SU-DHL-6 (cell line): ENCODE results near the gene CPT2.
"Not testable (repeated sequence)": the region's sequence is repeated elsewhere in the genome, so short reads cannot be mapped to it uniquely, and the experiment has no call there.

Experiments used
- H2AFZ ChIP-seq: fragments of 200-600 bp; sonication (generic); 2 replicates; pipeline ENCODE4 v1.6.1; 2014; ENCODE audit warnings: low read depth, mild to moderate bottlenecking, moderate library complexity, mixed read lengths, antibody characterized with exemption, low read length; ENCODE audit not compliant: severe bottlenecking
- H3F3A ChIP-seq: fragments of 200-600 bp; shearing (Covaris generic); 2 replicates; pipeline ENCODE4 v1.6.0; 2016; ENCODE audit warnings: antibody characterized with exemption, mild to moderate bottlenecking; ENCODE audit not compliant: insufficient read depth
- H3K27ac ChIP-seq: fragments of 200-600 bp; sonication (generic); 2 replicates; pipeline ENCODE4 v1.5.1; 2016; ENCODE audit warnings: low read depth, mild to moderate bottlenecking, low read length, moderate library complexity, mixed read lengths
- H3K27me3 ChIP-seq: fragments of 200-600 bp; sonication (generic), shearing (Covaris generic); 2 replicates; pipeline ENCODE4 v1.6.0; 2014; ENCODE audit warnings: mild to moderate bottlenecking, low read length
- H3K36me3 ChIP-seq: fragments of 200-600 bp; sonication (generic); 2 replicates; pipeline ENCODE4 v1.6.1; 2014; ENCODE audit warnings: mild to moderate bottlenecking, low read length, mixed read lengths
- H3K4me2 ChIP-seq: fragments of 300-600, 200-600 bp; shearing (Covaris generic), sonication (generic); 2 replicates; pipeline ENCODE4 v1.6.0; 2014; ENCODE audit warnings: low read length, low read depth, mild to moderate bottlenecking; ENCODE audit not compliant: poor library complexity, severe bottlenecking
- H3K4me3 ChIP-seq: fragments of 200-600 bp; sonication (generic); 2 replicates; pipeline ENCODE4 v1.5.1; 2014; ENCODE audit warnings: antibody characterized with exemption, low read length, mild to moderate bottlenecking, mixed read lengths; ENCODE audit not compliant: insufficient read depth, poor library complexity, severe bottlenecking
- H3K79me2 ChIP-seq: fragments of 200-600 bp; sonication (generic); 2 replicates; pipeline ENCODE4 v1.6.1; 2014; ENCODE audit warnings: mild to moderate bottlenecking, low read length, moderate library complexity; ENCODE audit not compliant: insufficient read depth
- H3K9ac ChIP-seq: fragments of 200-600 bp; sonication (generic); 2 replicates; pipeline ENCODE4 v1.7.0; 2014; ENCODE audit warnings: mild to moderate bottlenecking, low read length
- H3K9me2 ChIP-seq: fragments of 200-600 bp; sonication (generic); replicated peaks from 2 replicates; pipeline ENCODE4 v1.6.1; 2014; ENCODE audit warnings: low read length; ENCODE audit not compliant: insufficient read depth
- H3K9me3 ChIP-seq: fragments of 200-600 bp; sonication (generic); 2 replicates; pipeline ENCODE4 v1.6.1; 2014; ENCODE audit warnings: low read length, mixed read lengths; ENCODE audit not compliant: insufficient read depth
- H4K20me1 ChIP-seq: fragments of 200-600 bp; sonication (generic); 2 replicates; pipeline ENCODE4 v1.6.1; 2014; ENCODE audit warnings: low read depth, mild to moderate bottlenecking, antibody characterized with exemption, low read length, moderate library complexity, mixed read lengths
- EZH2phosphoT487 ChIP-seq: fragments of 200-600 bp; sonication (generic), shearing (Covaris generic); conservative IDR thresholded peaks from 2 replicates; pipeline ENCODE4 v1.6.1; 2018; ENCODE audit warnings: mild to moderate bottlenecking, antibody characterized with exemption, low read length, moderate library complexity, mixed read lengths
- TF ChIP-seq, protein P1 (sequence below): fragments of 200-600 bp; sonication (generic); IDR thresholded peaks from one replicate; pipeline ENCODE4 v1.5.1; 2017; ENCODE audit warnings: antibody characterized with exemption, mild to moderate bottlenecking, low read length, moderate library complexity; ENCODE audit not compliant: insufficient read depth, poor library complexity, severe bottlenecking

The CPT2 gene

DNA sequence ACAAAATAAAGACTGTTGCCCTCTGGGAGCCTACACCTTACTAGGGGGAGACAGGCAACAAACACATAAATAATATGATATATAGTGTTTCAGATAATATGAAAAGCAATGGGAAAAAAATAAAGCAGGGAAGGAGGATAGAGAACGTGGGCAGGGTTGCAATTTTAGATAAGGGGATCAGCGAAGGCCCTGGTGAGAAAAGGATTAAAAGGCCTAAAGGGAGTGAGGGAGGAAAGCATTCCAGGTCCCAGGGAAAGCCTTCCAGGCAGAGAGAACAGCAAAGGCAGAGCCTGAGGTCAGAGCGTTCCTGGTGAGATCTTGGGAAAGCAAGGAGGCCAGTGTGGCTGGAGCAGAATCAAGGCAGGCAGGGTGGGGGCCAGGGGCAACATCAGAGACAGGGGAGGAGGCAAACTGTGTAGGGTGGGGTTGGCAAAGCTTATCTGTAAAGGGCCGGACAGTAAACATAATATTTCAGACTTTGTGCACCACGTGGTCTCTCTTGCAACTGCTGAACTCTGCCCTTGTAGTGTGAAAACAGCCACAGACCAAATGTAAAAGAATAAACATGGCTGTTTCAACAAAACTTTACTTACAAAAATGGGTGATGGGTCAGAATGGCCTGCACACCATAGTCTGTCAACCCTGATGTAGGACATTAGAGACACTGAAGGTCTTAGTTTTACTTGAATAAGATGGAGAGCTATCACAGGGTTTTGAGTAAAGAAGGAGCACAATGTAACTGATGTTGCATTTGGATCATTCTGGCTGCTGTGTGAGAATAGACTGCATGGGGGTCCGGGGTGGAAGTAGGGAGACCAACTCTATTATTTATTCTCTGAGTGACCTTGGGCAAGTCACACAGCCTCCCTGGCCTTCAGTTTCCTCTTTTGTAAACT is 13.3 kb upstream of the CPT2 start:
- Histone ChIP-seq H3K4me2 (no peak overlapping the region), H3K9me3 (no peaks in the 10 kb centered on the region), H3K27ac (no peak overlapping the region), H3K36me3 (no peaks in the 10 kb centered on the region), H4K20me1 (no peaks in the 10 kb centered on the region), H3K27me3 (no peaks in the 10 kb centered on the region), H3F3A (no peaks in the 10 kb centered on the region), H2AFZ (no peak overlapping the region), H3K9me2 (no peaks in the 10 kb centered on the region), H3K9ac (no peak overlapping the region), H3K79me2 (no peaks in the 10 kb centered on the region), H3K4me3 (no peak overlapping the region)
- TF ChIP-seq, protein P1, sequence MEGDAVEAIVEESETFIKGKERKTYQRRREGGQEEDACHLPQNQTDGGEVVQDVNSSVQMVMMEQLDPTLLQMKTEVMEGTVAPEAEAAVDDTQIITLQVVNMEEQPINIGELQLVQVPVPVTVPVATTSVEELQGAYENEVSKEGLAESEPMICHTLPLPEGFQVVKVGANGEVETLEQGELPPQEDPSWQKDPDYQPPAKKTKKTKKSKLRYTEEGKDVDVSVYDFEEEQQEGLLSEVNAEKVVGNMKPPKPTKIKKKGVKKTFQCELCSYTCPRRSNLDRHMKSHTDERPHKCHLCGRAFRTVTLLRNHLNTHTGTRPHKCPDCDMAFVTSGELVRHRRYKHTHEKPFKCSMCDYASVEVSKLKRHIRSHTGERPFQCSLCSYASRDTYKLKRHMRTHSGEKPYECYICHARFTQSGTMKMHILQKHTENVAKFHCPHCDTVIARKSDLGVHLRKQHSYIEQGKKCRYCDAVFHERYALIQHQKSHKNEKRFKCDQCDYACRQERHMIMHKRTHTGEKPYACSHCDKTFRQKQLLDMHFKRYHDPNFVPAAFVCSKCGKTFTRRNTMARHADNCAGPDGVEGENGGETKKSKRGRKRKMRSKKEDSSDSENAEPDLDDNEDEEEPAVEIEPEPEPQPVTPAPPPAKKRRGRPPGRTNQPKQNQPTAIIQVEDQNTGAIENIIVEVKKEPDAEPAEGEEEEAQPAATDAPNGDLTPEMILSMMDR, result no peak
- TF ChIP-seq EZH2phosphoT487, result no peak

DNA sequence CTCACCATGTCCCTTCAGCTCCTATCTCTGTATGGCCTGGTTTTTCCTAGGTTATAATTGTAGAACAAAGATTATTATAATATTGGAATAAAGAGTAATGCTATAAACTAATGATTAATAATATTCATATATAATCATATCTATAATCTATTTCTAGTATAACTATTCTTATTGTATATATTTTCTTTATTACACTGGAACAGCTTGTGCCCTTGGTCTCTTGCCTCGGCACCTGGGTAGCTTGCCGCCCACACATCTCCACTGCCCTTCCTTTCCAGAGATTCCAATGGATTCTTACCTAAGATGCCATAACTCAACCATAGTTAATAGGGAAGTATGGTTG is 10.7 kb upstream of the CPT2 start:
- not testable (repeated sequence) for H2AFZ ChIP-seq, H3K79me2 ChIP-seq, H3K9ac ChIP-seq, H3K27me3 ChIP-seq, H3K9me2 ChIP-seq, H3K9me3 ChIP-seq, H3K4me3 ChIP-seq, H3F3A ChIP-seq, H4K20me1 ChIP-seq, H3K27ac ChIP-seq, H3K36me3 ChIP-seq, H3K4me2 ChIP-seq

DNA sequence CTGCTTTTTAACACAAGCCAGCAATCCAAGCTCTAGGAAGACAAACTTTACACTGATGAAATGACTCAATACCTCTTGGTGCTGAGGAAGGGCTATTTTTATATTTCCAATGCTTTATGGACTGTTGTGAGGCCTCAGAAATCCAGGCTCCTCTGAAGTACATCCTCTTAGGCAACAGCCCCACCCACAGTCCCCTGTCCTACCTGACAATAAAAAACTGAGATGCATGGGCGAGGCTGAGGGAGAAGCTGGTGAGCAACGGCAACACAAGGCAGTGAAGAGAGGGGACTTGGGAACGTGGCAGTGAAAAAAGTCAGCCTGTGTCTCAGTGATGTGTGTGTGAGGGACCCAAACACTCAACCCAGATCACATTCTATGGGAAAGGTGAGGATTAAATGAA is 10.1 kb upstream of the CPT2 start:
- H3K4me2 ChIP-seq, result no peak overlapping the region
- H3K27me3 ChIP-seq, result no peaks in the 10 kb centered on the region
- H2AFZ ChIP-seq, result no peak overlapping the region
- no peaks in the 10 kb centered on the region for H3K79me2 ChIP-seq
- no peaks in the 10 kb centered on the region for H3K36me3 ChIP-seq
- H3K9ac ChIP-seq, result no peak overlapping the region
- TF ChIP-seq, protein P1, result no peak
- no peak for TF ChIP-seq EZH2phosphoT487
- no peak overlapping the region for H3K27ac ChIP-seq
- no peaks in the 10 kb centered on the region for H3K9me3 ChIP-seq
- no peak overlapping the region for H3K4me3 ChIP-seq
- no peaks in the 10 kb centered on the region for H3K9me2 ChIP-seq
- no peaks in the 10 kb centered on the region for H4K20me1 ChIP-seq
- H3F3A ChIP-seq, result no peaks in the 10 kb centered on the region

DNA sequence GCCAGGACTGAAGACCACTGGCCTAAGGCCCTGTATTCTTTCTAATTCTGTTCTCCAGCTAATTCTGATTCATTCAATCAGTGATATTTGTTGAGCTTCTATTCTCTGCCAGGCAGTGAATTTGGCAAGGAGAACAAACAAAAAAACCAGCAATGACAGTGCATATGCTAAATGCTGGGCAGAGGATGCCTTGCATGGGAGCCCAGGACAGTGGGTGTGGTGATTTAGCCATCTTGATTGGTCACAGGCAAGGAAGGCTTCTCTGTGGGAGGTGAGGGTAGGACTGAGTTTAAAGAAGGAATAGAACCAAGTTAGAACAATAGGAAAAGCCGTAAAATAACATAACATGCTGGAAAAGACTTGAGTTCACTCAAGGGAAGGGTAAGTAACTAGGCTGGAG is 9.2 kb upstream of the CPT2 start:
- H3K27me3 ChIP-seq, result no peaks in the 10 kb centered on the region
- no peaks in the 10 kb centered on the region for H3K9me2 ChIP-seq
- no peak overlapping the region for H3K27ac ChIP-seq
- no peak overlapping the region for H3K4me3 ChIP-seq
- no peak overlapping the region for H2AFZ ChIP-seq
- no peaks in the 10 kb centered on the region for H4K20me1 ChIP-seq
- no peaks in the 10 kb centered on the region for H3F3A ChIP-seq
- no peaks in the 10 kb centered on the region for H3K9me3 ChIP-seq
- no peak overlapping the region for H3K9ac ChIP-seq
- TF ChIP-seq, protein P1, result no peak
- TF ChIP-seq EZH2phosphoT487, result no peak
- H3K79me2 ChIP-seq, result no peaks in the 10 kb centered on the region
- H3K4me2 ChIP-seq, result no peak overlapping the region
- no peaks in the 10 kb centered on the region for H3K36me3 ChIP-seq
